OCI-LY1 (cell line): ENCODE data around the gene FBRS.
"Not testable (repeated sequence)": the region's sequence is repeated elsewhere in the genome, so short reads cannot be mapped to it uniquely, and the experiment has no call there.

Source experiments
- EZH2 ChIP-seq: fragments of 200-600 bp; sonication (generic), shearing (Covaris generic); IDR thresholded peaks from 2 replicates; pipeline ENCODE4 v1.8.0; 2017; ENCODE audit warnings: borderline replicate concordance, mixed run types, mild to moderate bottlenecking, antibody characterized with exemption, low read length, moderate library complexity, mixed read lengths
- TF ChIP-seq, protein P1 (sequence below): fragments of 200-600 bp; sonication (generic), shearing (Covaris generic); IDR thresholded peaks from 2 replicates; pipeline ENCODE4 v1.5.1; 2017; ENCODE audit warnings: mild to moderate bottlenecking, antibody characterized with exemption, low read length, moderate library complexity, mixed read lengths

GRCh38 chr16:30696646-30697045, 38.4 kb downstream of the FBRS start:
- TF ChIP-seq, protein P1, sequence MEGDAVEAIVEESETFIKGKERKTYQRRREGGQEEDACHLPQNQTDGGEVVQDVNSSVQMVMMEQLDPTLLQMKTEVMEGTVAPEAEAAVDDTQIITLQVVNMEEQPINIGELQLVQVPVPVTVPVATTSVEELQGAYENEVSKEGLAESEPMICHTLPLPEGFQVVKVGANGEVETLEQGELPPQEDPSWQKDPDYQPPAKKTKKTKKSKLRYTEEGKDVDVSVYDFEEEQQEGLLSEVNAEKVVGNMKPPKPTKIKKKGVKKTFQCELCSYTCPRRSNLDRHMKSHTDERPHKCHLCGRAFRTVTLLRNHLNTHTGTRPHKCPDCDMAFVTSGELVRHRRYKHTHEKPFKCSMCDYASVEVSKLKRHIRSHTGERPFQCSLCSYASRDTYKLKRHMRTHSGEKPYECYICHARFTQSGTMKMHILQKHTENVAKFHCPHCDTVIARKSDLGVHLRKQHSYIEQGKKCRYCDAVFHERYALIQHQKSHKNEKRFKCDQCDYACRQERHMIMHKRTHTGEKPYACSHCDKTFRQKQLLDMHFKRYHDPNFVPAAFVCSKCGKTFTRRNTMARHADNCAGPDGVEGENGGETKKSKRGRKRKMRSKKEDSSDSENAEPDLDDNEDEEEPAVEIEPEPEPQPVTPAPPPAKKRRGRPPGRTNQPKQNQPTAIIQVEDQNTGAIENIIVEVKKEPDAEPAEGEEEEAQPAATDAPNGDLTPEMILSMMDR = not testable (repeated sequence)
- not testable (repeated sequence) for TF ChIP-seq EZH2
